KMS-11 (cell line): ENCODE measurements around the gene FMNL2.

Experiments used
- H2AFZ ChIP-seq: fragments of 200-600 bp; sonication (generic); 2 replicates; pipeline ENCODE4 v1.6.1; 2016; ENCODE audit warnings: antibody characterized with exemption, mixed run types, low read depth
- H3K27ac ChIP-seq: fragments of 200-600 bp; sonication (generic); 2 replicates; pipeline ENCODE4 v1.6.1; 2016; ENCODE audit warnings: mild to moderate bottlenecking, mixed run types
- H3K27me3 ChIP-seq: fragments of 200-600 bp; sonication (generic); 2 replicates; pipeline ENCODE4 v1.6.1; 2017; ENCODE audit warnings: mild to moderate bottlenecking, low read depth, mixed run types, moderate library complexity; ENCODE audit not compliant: insufficient read depth
- H3K36me3 ChIP-seq: fragments of 200-600 bp; sonication (generic); 2 replicates; pipeline ENCODE4 v1.6.1; 2017; ENCODE audit warnings: mild to moderate bottlenecking, mixed run types; ENCODE audit not compliant: insufficient read depth
- H3K4me1 ChIP-seq: fragments of 200-600 bp; sonication (generic); 2 replicates; pipeline ENCODE4 v1.6.1; 2016; ENCODE audit warnings: mild to moderate bottlenecking, low read depth, mixed run types; ENCODE audit not compliant: poor library complexity, severe bottlenecking
- H3K4me2 ChIP-seq: fragments of 200-600 bp; sonication (generic); 2 replicates; pipeline ENCODE4 v1.7.0; 2016; ENCODE audit warnings: mild to moderate bottlenecking, mixed run types
- H3K4me3 ChIP-seq: fragments of 200-600 bp; sonication (generic); IDR thresholded peaks from 2 replicates; pipeline ENCODE4 v1.6.1; 2017; ENCODE audit warnings: low read depth, low read length, mixed read lengths; ENCODE audit not compliant: insufficient read depth
- H3K79me2 ChIP-seq: fragments of 200-600 bp; sonication (generic); 2 replicates; pipeline ENCODE4 v1.6.1; 2016; ENCODE audit warnings: low read depth, mixed run types; ENCODE audit not compliant: insufficient read depth
- H3K9ac ChIP-seq: fragments of 200-600 bp; sonication (generic); 2 replicates; pipeline ENCODE4 v1.6.1; 2016; ENCODE audit warnings: mild to moderate bottlenecking, mixed run types
- H4K20me1 ChIP-seq: fragments of 200-600 bp; sonication (generic); 2 replicates; pipeline ENCODE4 v1.6.1; 2016; ENCODE audit warnings: mild to moderate bottlenecking, mixed run types; ENCODE audit not compliant: insufficient read depth
- TF ChIP-seq, protein P1 (sequence below): fragments of 200-600 bp; sonication (generic); conservative IDR thresholded peaks from 2 replicates; pipeline ENCODE4 v1.6.1; 2017; ENCODE audit warnings: low read depth, mild to moderate bottlenecking, antibody characterized with exemption, low read length, moderate library complexity, mixed read lengths

The FMNL2 gene

DNA sequence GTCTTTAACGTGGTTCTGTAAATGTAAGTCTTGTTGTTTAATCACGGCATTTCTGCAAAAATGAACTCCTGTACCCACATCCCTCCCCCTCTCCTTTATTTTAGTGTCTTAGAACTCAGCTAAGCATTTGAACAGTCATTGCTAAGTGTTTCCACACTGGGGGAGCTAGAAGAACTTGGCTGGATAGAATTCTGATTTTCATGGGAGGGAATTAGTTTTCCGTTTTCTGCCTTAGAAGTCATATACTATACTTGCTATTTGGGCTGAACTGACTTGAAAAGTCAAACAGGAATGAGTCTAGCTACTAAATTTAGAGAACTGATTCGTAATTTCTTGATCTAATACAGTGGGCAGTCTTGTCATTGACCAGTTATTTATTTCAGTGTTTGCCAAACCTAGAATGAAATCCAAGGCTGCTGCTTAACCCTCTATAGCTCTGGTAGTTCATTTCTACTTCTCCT is 61.1 kb downstream of the FMNL2 start:
- Histone ChIP-seq H4K20me1 (no peaks in the 10 kb centered on the region), H3K36me3 (no peaks in the 10 kb centered on the region), H3K9ac (no peak overlapping the region), H3K27me3 (no peaks in the 10 kb centered on the region), H3K4me1 (no peaks in the 10 kb centered on the region), H3K4me2 (no peak overlapping the region), H3K79me2 (no peaks in the 10 kb centered on the region), H3K27ac (no peak overlapping the region), H2AFZ (no peak overlapping the region), H3K4me3 (no peak overlapping the region)
- TF ChIP-seq, protein P1, sequence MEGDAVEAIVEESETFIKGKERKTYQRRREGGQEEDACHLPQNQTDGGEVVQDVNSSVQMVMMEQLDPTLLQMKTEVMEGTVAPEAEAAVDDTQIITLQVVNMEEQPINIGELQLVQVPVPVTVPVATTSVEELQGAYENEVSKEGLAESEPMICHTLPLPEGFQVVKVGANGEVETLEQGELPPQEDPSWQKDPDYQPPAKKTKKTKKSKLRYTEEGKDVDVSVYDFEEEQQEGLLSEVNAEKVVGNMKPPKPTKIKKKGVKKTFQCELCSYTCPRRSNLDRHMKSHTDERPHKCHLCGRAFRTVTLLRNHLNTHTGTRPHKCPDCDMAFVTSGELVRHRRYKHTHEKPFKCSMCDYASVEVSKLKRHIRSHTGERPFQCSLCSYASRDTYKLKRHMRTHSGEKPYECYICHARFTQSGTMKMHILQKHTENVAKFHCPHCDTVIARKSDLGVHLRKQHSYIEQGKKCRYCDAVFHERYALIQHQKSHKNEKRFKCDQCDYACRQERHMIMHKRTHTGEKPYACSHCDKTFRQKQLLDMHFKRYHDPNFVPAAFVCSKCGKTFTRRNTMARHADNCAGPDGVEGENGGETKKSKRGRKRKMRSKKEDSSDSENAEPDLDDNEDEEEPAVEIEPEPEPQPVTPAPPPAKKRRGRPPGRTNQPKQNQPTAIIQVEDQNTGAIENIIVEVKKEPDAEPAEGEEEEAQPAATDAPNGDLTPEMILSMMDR = no peak

DNA sequence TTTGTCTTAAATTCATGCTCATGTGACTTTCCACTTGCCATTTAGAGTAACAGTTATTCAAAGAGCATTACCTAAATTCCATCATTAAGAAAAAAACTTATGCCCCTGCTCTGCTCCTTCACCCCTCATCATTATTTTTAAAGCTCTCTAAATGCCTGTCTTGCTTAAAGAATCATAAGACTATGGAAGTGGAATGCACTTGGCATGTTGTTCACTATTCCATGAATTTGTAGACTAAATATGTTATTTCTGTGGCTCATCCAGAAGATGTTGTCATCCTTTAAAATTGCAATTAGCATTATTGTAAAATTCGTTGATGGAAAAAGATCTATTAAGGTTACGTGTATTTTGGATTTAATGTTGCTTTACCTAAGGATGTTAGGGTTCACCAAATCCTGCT is 61.8 kb downstream of the FMNL2 start:
- TF ChIP-seq, protein P1 = no peak
- H4K20me1 ChIP-seq = no peaks in the 10 kb centered on the region
- H3K27ac ChIP-seq = no peak overlapping the region
- H3K36me3 ChIP-seq = no peaks in the 10 kb centered on the region
- H3K4me2 ChIP-seq = no peak overlapping the region
- H3K79me2 ChIP-seq = no peaks in the 10 kb centered on the region
- H3K4me1 ChIP-seq = peaks cover 5% of the 10 kb centered on the region
- H2AFZ ChIP-seq = no peak overlapping the region
- H3K9ac ChIP-seq = no peak overlapping the region
- H3K4me3 ChIP-seq = no peak overlapping the region
- H3K27me3 ChIP-seq = no peaks in the 10 kb centered on the region

DNA sequence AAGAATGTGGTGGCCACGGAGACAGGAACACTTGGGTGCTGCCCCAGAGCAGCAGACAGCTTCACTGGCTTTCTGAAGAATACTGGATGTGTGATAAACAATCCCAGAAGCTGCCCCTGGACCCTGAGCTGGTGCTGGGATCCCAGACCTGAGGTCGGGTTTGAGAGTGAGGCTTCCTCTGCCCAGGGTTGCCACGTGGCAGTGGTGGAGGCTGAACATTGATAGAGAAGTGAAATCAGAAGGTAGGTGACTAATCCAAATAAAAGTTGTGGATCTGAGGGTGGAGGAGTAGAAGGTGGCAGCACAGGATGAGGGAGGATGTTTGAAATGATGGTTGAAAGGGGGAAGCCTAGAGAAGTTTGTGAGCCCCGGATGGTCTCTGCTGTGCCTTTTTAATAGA is 64.0 kb downstream of the FMNL2 start:
- TF ChIP-seq, protein P1 = no peak
- Histone ChIP-seq H3K4me2 (no peak overlapping the region), H3K9ac (no peak overlapping the region), H4K20me1 (no peaks in the 10 kb centered on the region), H3K36me3 (no peaks in the 10 kb centered on the region), H3K27me3 (no peaks in the 10 kb centered on the region), H3K79me2 (no peaks in the 10 kb centered on the region), H3K27ac (no peak overlapping the region), H3K4me1 (peaks cover 12% of the 10 kb centered on the region), H3K4me3 (no peak overlapping the region), H2AFZ (no peak overlapping the region)

DNA sequence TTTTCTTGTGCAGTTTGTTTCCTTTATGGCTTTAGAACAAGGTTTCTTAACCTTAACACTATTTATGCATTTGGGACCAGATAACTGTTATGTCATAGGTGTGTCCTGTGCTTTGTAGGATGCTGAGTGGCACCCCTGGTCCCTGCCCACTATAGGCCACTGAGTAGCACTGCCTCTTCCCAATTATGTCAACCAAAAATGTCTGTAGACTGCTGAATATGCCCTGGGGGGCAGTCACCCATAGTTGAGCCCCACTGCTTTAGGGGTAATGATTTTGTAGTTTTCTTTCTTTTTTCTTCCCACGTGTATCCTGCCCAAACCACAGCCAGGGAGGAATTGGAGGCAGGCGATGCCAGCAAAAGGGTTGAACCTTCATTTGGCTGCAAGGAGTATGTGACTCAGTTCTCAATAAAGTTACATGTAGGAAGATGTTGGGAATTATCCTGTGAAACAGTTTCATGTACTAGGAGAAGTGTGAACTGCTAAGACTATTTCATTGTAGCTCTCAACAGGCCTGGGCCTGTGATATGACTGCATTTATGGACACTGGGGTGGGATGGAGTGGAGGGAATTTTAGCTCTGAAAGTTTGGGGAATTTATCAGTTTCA is 65.7 kb downstream of the FMNL2 start:
- no peak overlapping the region for H3K9ac ChIP-seq
- H4K20me1 ChIP-seq = no peaks in the 10 kb centered on the region
- H3K36me3 ChIP-seq = no peaks in the 10 kb centered on the region
- TF ChIP-seq, protein P1 = no peak
- H3K4me3 ChIP-seq = no peak overlapping the region
- H3K79me2 ChIP-seq = no peaks in the 10 kb centered on the region; the same call in 1 of the 2 replicates
- no peaks in the 10 kb centered on the region for H3K27me3 ChIP-seq
- no peak overlapping the region for H3K4me2 ChIP-seq
- H2AFZ ChIP-seq = no peak overlapping the region
- H3K4me1 ChIP-seq = peaks cover 13% of the 10 kb centered on the region
- H3K27ac ChIP-seq = no peak overlapping the region
